Activated naive CD4-positive, alpha-beta T cell treated with anti-CD3 and anti-CD28 coated beads, Interleukin-2, amount 50 U/mL, for 72 hours (primary cell): ENCODE results near the gene MRFAP1L1. TPM values are rescaled to one million over a fixed set of nuclear protein-coding genes. Genes with fewer than 3 reads are reported as not detected.
A peak's percentile ranks its signal among the peaks of the same experiment; 100 is the strongest.
"Not testable (repeated sequence)": the region's sequence is repeated elsewhere in the genome, so short reads cannot be mapped to it uniquely, and the experiment has no call there.

Experiments
- ATAC-seq, 2 donors: fragments of 150-1000 bp; cut with Tn5 transposase; 2 replicates each; pipeline ENCODE4 v1.10.0; 2021; ENCODE audit warnings: mild to moderate bottlenecking in 2 of 2, moderate library complexity in 2 of 2
- DNase-seq, 2 donors: peaks; one replicate each; pipeline ENCODE4 v3.0.0; 2021 to 2022; ENCODE audit warnings: low spot score in 2 of 2
- H3K27ac Mint-ChIP-seq, 2 donors: one replicate each; pipeline ENCODE4 v1.8.0; 2022; ENCODE audit warnings: mild to moderate bottlenecking in 2 of 2, mixed read lengths in 2 of 2
- H3K36me3 Mint-ChIP-seq, 2 donors: one replicate each; pipeline ENCODE4 v1.8.0; 2022; ENCODE audit warnings: mixed read lengths in 2 of 2
- H3K9me3 Mint-ChIP-seq, 2 donors: one replicate each; pipeline ENCODE4 v1.8.0; 2022; ENCODE audit warnings: mixed read lengths in 2 of 2
- total RNA-seq, 2 donors: library from RNA; stranded (reverse); gene quantifications; one replicate each; pipeline ENCODE4 v1.2.3, GENCODE V29; 2022

The MRFAP1L1 gene
- total RNA-seq: 10 to 100 TPM; 23.1 to 40.5 TPM

DNA sequence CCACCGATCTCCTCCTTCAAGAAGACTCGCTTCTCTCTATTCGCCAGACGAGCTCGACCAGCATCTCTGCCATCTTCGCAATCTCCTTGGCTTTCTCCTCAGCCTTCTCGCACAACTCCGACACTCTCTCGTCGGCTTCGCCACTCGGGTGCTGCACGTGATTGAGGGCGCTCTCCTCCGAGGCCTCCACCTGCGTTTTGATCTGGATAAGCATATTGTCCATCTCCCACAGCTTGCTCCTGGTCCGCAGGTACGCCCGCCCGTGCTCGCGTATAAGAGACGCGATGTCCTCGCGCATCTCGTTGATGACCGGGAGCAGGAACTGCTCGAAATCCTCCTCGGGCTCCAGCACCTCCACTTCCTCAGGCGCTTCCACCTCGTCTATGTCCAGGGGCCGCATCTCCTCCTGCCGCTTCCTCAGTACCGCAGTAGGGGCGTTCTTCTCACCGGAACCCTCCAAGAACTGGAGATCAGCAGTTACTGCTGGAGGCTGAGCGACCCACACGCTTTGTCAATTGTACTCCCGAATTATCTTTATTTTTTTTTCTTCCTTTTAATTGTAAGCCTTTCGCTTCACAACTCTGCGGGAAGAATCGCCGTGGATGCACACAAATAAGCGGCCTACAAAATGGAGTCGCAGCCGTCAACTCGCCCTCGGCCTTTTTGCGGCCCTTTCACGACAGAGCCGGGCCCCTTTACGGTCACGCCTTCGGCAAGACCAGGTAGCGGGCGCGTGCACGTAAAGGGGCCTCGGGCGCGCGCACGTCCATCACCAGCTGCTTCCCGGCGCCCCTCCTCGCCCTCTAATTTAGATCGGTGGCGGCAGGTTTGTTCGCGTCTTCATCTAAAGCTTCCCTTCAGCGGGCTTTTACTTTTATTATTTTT is at the start of gene MRFAP1L1:
MRFAP1L1 (minus strand) TSS at position 636 of the 885 bp plus-strand sequence; CDS start at position 400, 236 bp downstream.
- peaks cover 32 to 49% of the 10 kb centered on the region in 2 donors for H3K36me3 Mint-ChIP-seq
- ATAC-seq (peak; percentile 65 to 79), DNase-seq (peak; percentile 94 to 96)
- peak within 1 kb of the TSS; percentile 97 to 100 for H3K27ac Mint-ChIP-seq
- peaks cover 0 to 6% of the 10 kb centered on the region in 2 donors for H3K9me3 Mint-ChIP-seq

DNA sequence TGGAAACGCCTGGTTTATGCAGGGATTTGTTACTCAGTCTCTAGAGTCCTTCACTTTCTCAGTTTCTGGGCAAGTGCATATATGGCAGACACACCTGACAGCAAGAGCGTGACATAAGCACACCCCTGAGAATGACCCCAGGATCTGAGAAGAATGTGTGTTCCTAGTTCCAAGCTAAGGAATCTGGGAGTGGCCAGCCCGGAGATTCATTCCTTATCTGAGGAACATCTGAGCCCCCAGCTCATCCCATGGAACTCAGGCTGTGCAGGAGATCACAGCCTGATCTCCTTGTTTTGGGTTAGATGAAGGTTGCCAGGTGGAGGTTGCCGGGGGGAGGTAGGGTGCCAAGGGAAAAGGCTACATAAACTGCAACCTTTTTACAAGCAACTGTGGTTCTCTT is 49.1 kb upstream of the MRFAP1L1 start:
- Mint-ChIP-seq H3K27ac (no peak overlapping the region), H3K36me3 (no peaks in the 10 kb centered on the region)
- DNase-seq: no peak

DNA sequence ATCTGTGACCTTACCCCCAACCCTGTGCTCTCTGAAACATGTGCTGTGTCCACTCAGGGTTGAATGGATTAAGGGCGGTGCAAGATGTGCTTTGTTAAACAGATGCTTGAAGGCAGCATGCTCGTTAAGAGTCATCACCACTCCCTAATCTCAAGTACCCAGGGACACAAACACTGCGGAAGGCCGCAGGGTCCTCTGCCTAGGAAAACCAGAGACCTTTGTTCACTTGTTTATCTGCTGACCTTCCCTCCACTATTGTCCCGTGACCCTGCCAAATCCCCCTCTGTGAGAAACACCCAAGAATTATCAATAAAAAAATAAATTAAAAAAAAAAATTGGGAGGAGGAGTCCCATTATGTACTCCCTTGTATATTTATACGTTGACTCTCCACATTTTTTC is 46.7 kb upstream of the MRFAP1L1 start:
- DNase-seq, H3K36me3 Mint-ChIP-seq, H3K9me3 Mint-ChIP-seq, H3K27ac Mint-ChIP-seq, ATAC-seq: not testable (repeated sequence)

More for the DNA sequence above, 49.1 kb upstream of the MRFAP1L1 start:
- no peaks in the 10 kb centered on the region for H3K9me3 Mint-ChIP-seq
- no peak for ATAC-seq

DNA sequence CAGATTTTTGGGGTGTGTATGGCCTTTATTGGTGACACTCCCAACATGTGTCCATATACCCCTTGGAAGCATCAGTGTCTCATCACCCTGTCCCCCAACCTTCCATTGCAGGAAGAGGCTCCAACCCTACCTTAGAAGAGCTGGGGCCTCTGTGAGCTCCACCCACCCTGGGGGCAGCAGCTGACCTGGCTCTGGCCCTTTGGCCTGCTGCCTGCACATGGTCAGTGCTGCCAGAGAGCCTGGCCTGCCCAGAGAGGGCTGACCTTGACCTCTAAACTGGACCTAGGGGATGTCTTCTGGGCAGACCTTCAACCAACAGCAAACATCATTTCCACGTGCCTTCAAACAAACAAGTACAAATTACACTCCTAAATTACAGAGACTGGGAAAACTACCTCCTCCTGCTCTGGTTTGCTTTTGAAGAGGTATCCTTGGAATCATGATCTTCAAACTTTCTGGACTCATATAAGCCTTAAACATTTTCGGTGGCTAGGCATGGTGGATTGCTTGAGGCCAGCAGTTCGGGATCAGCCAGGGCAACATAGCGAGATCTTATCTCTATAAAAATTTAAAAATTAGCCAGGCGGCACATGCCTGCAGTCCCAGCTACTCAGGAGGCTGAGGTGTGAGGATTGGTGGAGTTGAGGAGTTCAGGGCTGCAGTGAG is 45.6 kb upstream of the MRFAP1L1 start:
- Mint-ChIP-seq H3K9me3 (no peaks in the 10 kb centered on the region), H3K36me3 (no peaks in the 10 kb centered on the region), H3K27ac (no peak overlapping the region)
- ATAC-seq (no peak), DNase-seq (no peak)

DNA sequence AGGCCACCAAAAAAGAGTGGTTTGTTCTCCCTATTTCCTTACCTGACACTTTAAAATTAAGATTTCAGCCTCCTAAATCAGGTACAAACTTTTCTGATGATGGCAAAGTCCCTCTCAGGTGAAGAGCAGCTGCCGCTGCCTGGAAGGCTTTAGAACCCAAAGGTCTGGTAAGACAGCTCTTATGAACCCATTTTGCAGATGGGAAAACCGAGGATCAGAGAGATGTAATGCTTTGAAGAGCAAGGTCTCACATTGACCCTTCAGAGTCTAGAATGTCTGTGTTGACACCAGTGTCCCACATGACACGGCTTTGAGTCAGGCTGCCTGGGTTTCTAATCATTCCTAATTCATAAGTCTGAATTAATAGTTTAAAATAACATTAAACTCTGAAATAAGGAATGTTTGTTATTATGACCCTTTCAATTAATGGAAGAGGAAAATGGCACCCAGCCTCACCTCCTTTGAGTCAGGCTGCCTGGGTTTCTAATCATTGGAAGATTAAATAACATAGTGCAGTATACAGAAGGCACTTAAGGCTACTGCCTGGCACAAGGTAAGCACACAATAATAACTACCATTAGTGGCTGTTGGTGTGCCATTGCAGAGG is 44.9 kb upstream of the MRFAP1L1 start:
- Mint-ChIP-seq H3K36me3 (no peaks in the 10 kb centered on the region), H3K9me3 (no peaks in the 10 kb centered on the region)
- no peak for ATAC-seq

DNA sequence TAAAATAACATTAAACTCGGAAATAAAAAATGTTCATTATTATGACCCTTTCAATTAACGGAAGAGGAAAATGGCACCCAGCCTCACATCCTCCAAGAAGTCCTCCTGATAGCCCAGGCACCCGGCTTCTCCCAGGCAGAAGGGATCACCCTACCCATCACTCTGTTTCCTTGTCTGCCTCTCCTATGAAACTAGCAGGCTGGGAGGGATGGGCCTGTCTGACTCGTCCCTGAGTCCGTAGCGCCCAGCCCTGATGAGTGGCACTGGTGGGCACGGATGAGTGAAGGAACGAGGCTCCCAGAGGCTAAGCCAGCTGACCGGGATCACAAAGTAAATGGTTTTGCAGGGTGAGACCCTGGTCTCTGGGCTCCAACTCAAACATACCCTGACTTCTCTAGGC is 44.2 kb upstream of the MRFAP1L1 start:
- Mint-ChIP-seq H3K36me3 (no peaks in the 10 kb centered on the region), H3K27ac (no peak overlapping the region), H3K9me3 (no peaks in the 10 kb centered on the region)
- ATAC-seq (no peak), DNase-seq (no peak)

More for the DNA sequence above, 44.9 kb upstream of the MRFAP1L1 start:
- H3K27ac Mint-ChIP-seq: no peak overlapping the region
- DNase-seq: no peak

DNA sequence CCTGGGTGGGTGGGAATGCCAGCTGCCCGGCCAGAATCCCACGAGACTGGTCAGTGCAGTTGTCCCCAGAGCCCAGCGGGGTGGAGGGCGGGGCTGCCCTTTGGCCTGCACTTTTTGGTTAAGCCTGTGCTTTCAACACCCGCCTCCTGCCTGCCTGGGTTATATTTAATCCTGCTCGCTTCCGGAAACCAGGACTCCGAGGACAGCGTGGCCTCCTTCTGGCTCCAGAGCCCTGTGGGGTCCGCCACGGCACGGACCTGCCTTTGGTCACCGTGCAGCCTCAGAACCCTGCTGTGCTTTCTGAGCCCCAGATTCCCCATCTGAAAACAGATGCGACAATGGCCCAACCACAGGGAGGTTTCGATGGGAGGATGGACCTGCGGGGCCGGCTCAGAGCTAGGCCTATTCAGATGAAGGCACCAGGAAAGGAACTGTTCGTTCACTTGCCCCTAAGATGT is 43.5 kb upstream of the MRFAP1L1 start:
- no peak overlapping the region for H3K27ac Mint-ChIP-seq
- no peak for DNase-seq
- no peak for ATAC-seq
- H3K36me3 Mint-ChIP-seq: no peaks in the 10 kb centered on the region
- H3K9me3 Mint-ChIP-seq: no peaks in the 10 kb centered on the region

DNA sequence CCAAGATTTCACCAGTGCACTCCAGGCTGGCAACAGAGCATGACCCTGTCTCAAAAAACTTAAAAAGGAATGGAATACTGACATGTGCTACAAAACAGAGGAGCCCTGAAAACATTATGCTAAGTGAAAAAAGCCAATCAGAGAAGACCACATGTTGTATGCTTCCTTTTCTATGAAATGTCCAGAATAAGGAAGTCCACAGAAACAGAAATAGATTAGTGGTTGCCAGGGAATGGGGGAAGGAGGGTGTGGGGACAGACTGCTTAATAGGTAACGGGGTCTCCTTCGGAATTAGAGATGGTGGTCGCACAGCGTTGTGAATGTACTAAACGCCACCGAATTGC is 42.8 kb upstream of the MRFAP1L1 start:
- DNase-seq (no peak), ATAC-seq (no peak)
- Mint-ChIP-seq H3K9me3 (no peaks in the 10 kb centered on the region), H3K36me3 (no peaks in the 10 kb centered on the region), H3K27ac (peak overlapping the region in 1 of 2 donors; percentile 7)

DNA sequence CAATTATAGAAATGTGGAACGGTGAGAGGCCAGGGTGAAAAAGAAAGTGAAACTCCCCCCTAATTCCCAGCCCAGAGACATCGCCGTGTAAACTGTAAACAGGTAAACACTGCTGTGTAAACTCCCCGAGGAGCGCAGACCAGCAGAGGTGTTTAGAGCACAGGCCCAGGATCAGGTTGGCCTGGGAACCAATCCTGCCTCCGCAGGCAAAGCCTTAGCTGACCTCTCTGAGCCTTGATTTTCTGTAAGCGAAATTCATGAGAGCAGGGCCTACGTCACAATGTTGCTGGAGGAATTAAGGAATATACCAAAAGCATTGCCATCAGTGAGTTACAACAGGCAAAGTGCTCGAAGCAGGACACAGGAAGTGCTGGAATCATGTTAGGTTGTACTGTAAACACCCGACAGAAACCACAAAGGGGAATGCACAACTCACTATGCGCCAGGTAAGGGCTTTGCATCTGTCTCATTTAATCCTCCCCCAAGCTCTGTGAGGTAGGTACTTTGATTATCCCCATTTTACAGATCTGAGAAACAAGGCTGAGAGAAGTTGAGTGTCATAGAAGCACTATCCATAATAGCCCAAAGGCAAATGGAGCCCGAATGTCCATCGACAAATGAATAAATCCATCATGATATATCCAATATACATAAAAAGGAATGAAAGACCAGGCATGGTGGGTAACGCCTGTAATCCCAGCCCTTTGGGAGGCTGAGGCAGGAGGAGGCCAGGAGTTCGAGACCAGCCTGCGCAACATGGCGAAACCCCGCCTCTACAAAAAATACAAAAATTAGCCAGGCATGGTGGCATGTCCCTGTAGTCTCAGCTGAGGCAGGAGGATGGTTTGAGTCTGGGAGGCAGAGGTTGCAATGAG is 42.2 kb upstream of the MRFAP1L1 start:
- H3K27ac Mint-ChIP-seq: no peak overlapping the region
- H3K36me3 Mint-ChIP-seq: no peaks in the 10 kb centered on the region
- no peaks in the 10 kb centered on the region for H3K9me3 Mint-ChIP-seq
- DNase-seq (no peak), ATAC-seq (no peak)

DNA sequence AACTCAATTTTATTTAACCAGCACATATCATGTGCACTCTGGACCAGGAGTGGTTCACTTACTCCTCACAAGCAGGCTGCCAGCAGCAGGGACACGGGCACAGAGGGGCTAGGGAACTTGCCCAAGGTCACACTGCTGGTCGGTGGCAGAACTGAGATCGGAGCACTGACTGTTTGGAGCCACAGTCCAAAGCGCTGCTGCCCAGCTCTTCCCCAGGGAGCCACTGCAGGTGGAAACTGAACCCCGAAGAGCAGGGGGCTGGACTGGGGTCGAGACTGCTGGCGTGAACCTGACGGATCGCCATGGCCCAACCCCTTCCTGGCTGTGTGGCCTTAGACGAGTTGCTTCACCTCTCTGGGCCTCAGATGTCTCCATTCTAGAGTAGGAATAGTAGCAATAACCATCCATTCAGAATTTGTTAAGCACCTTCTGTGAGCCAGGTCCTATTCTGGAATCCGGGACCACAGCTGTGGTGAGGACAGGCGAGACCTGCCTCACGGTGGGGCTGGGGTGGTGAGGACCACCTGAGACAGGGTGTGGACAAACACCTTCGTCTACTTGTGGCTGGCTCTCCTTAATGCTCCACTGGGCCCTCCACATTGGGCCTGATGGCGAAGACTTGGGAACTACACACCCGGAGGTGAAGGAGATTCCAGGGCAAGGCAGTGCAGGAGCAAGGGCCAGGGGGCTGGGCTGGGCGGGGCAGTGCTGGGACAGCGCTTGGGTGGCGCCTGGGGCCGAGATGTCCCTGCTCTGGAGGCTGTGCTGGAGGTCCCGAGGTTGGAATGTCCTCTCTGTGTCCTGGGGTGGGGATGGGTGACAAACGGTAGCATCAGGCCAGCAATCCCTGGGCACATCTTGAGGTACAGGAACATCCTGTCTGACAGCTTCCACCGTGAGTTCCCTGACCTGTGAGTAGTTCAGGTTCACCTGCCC is 40.9 kb upstream of the MRFAP1L1 start:
- ATAC-seq (no peak), DNase-seq (no peak)
- no peak overlapping the region for H3K27ac Mint-ChIP-seq
- no peaks in the 10 kb centered on the region for H3K9me3 Mint-ChIP-seq
- H3K36me3 Mint-ChIP-seq: no peaks in the 10 kb centered on the region

DNA sequence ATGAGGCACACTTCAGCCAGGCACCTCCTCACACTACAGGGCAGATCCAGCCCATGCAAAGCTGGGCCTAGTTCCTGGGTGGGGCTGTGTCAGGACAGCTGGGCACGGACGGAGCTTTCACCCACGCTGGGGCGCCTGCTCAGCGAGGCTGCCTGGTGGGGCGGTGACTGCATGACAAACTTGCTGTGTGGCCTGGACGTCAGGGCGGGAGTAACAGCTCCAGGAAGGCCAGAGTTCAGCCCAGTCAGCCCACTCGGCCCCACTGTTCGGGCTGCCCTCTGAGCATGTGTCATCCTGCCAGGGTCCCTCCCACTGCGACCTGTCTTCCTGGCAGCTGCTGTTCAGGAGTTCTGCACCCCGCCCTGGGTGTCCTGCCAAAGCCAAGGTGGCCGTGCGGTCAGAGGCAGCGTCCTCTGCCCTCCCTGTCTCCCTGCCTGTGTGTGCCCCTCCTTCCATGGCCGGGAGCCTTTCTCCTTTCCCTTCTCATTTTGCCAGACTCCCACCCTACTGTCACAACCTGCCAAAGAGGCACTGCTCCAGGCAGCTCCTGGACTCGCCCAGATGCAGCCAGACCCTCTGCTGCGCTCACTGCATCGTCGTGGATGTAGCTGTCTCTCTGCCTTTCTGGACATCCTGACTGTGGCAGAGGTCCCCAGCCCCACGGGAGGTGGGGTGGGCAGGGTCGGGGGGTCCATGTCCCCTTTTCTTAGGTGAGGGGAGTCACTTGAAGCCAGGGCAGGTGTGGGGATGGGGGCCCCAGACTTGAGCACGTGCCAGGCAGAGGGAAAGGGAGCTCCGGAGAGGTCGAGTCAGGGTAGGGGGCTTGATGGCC is 39.9 kb upstream of the MRFAP1L1 start:
- no peak overlapping the region for H3K27ac Mint-ChIP-seq
- H3K36me3 Mint-ChIP-seq: no peaks in the 10 kb centered on the region
- no peaks in the 10 kb centered on the region for H3K9me3 Mint-ChIP-seq
- no peak for DNase-seq
- ATAC-seq: no peak

DNA sequence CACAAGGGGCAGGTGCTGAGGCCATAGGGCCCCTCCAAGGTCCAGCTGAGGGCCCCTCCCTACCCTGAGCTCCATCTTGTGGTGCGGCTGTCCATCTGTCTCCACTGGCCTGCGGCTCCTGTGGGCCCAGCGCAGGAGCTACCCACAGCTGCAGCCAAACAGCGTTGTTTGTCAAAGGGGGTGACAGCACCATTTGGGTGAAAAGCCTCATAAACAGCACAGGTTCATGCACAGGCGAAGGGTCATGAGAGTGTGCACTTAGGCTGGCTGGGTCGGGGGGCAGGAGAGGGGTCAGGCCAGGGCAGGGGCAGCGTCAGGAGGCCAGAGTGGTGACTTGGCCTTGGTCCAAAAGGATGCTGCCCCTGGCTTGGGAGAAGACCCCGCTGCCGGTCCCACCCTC is 38.6 kb upstream of the MRFAP1L1 start:
- no peak for ATAC-seq

DNA sequence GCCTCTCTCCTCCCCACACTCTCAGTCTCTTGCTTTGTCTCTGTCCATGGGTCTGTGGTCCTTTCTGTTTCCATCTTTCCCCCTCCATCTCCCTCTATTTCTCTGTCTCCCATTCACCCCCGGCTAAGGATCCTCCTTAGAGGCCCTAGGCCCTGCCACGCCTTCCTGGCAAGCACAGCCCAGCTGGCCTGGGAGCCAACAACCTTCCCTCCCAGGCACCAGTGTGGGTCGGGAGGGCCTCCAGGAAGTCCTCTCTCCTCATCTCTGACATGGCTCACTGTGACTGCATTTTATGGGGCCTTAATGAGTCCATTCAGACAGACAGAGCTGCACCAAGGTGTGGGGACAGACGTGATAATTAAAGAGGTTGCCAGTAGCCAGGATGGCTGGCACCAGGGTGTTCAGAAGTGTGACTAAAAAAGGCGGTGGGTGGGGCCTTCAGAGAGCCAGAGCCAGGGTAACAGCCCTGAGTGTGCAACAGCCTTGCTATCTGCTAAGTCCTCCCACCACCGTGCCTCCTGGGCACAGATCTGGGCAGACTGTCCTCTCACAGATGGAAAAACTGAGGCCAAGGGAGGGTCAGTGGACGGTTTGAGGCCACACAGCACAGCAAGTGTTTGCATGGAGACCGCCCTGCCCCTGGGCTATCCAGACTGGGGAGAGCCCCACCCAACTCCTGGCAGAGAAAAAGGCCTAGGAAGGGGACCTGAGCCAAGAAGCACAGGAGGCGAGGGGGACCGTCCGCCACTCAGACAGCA is 37.8 kb upstream of the MRFAP1L1 start:
- Mint-ChIP-seq H3K9me3 (no peaks in the 10 kb centered on the region), H3K27ac (peak overlapping the region in 1 of 2 donors; percentile 50), H3K36me3 (no peaks in the 10 kb centered on the region)
- DNase-seq (no peak), ATAC-seq (no peak)

More for the DNA sequence above, 38.6 kb upstream of the MRFAP1L1 start:
- H3K27ac Mint-ChIP-seq: no peak overlapping the region
- no peaks in the 10 kb centered on the region for H3K36me3 Mint-ChIP-seq
- DNase-seq: no peak
- no peaks in the 10 kb centered on the region for H3K9me3 Mint-ChIP-seq

DNA sequence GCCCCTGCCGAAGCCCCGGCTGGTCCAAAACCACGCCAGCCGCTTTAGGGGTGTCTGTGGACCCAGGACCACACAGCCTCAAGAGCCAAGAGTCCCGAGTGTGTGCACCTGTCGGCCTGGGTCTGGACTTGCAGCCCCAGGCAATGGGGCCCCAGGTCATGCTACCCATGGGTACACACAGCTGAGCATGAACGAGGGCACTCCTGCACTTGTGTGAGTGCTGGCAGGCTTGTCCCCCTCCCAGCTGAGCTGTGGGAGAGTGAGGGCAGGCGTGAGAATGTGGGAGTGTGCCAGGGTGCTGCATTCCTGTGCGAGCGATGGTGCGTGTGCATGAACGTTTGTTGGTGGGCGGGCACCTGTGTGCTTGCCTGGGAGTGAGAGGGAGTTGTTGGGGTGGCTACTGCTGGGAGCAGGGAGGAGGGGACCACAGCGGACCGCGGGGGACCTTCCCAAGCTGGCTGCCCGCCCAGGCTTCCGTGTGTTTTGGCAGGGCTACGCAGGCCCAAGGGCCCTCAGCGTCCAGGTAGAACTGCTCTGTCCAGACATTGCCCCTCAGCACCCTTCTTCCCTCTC is 37.1 kb upstream of the MRFAP1L1 start:
- ATAC-seq (no peak), DNase-seq (no peak)
- Mint-ChIP-seq H3K9me3 (no peaks in the 10 kb centered on the region), H3K27ac (no peak overlapping the region), H3K36me3 (no peaks in the 10 kb centered on the region)
